Lung (tissue), 12 donors: ENCODE results near the gene FKBP5. TPM values are rescaled to one million over a fixed set of nuclear protein-coding genes. Genes with fewer than 3 reads are reported as not detected.

ENCODE experiments used
- ATAC-seq: fragments of 200-7000 bp; cut with Tn5 transposase; one replicate; pipeline ENCODE4 v1.9.1; 2020; ENCODE audit warnings: moderate number of reproducible peaks; ENCODE audit not compliant: insufficient read depth, low FRiP score
- DNase-seq, 3 donors: peaks; one replicate each; pipeline ENCODE4 v3.0.0-alpha.2; 2013 to 2017
- H3K27ac ChIP-seq, 2 donors: one replicate each; pipeline ENCODE4 v1.5.1; 2013; ENCODE audit warnings: mild to moderate bottlenecking in 2 of 2, moderate library complexity in 2 of 2, control low read depth in 1 of 2, inconsistent platforms in 1 of 2, low read depth in 1 of 2, low read length in 1 of 2
- H3K27me3 ChIP-seq, 3 donors: one replicate each; pipeline ENCODE4 v1.5.1; 2013; ENCODE audit warnings: low read length in 2 of 3; ENCODE audit not compliant: control insufficient read depth in 3 of 3, insufficient read depth in 3 of 3
- H3K36me3 ChIP-seq, 4 donors: one replicate each; pipeline ENCODE4 v1.5.1; 2013; ENCODE audit warnings: low read length in 4 of 4, mild to moderate bottlenecking in 1 of 4, moderate library complexity in 1 of 4; ENCODE audit not compliant: control insufficient read depth in 4 of 4, insufficient read depth in 4 of 4
- H3K4me1 ChIP-seq, 5 donors: one replicate each; pipeline ENCODE4 v1.5.1; 2013; ENCODE audit warnings: low read length in 5 of 5, mild to moderate bottlenecking in 2 of 5, moderate library complexity in 1 of 5; ENCODE audit not compliant: control insufficient read depth in 5 of 5, insufficient read depth in 5 of 5
- H3K4me3 ChIP-seq: one replicate; pipeline ENCODE4 v1.5.1; 2013; ENCODE audit warnings: mild to moderate bottlenecking, control low read depth, moderate library complexity
- H3K9ac ChIP-seq, 2 donors: one replicate each; pipeline ENCODE4 v1.5.1; 2013; ENCODE audit warnings: low read length in 2 of 2, control low read depth in 1 of 2; ENCODE audit not compliant: insufficient read depth in 1 of 2
- H3K9me3 ChIP-seq, 4 donors: one replicate each; pipeline ENCODE4 v1.5.1; 2013; ENCODE audit warnings: low read length in 3 of 4, mild to moderate bottlenecking in 1 of 4, moderate library complexity in 1 of 4; ENCODE audit not compliant: control insufficient read depth in 4 of 4, insufficient read depth in 3 of 4
- WGBS, 2 donors: extraction: QIAGEN DNeasy Blood & Tissue Kit; methylation state at CpG; one replicate each; pipeline ENCODE4 v1.1.7; 2013; 5-methylcytosine and 5-hydroxymethylcytosine counted together
- polyA plus RNA-seq, 2 donors: library from polyadenylated mRNA; stranded (reverse); fragments of 200-250 nt; gene quantifications; one replicate each; pipeline ENCODE4 v1.2.1, GENCODE V29; 2013
- total RNA-seq, 2 donors: library from RNA; depleted of rRNA in 1 of 2; stranded (reverse); fragments of >200 nt in 1 of 2; gene quantifications; one replicate each; pipeline ENCODE4 v1.2.1, GENCODE V29; 2014 to 2021
- TF ChIP-seq, protein P1 (sequence below): IDR thresholded peaks from 2 replicates; pipeline ENCODE4 v1.5.1; 2012; ENCODE audit warnings: mild to moderate bottlenecking; ENCODE audit errors: control extremely low read depth, extremely low read depth
- donor health status: control.
- donor health status: control.
- donor health status: Bipolar disorder and iron deficiency.
- donor health status: healthy.
- donor health status: DM: yes; HTN: yes; CAD: no.

FKBP5 gene
- total and polyA plus RNA-seq, 4 donors: 25.9 to 245 (median 106) TPM

GRCh38 chr6:35557239-35557638, 131.5 kb downstream of the FKBP5 start:
- Histone ChIP-seq H3K9me3 (peaks cover 0 to 2% (median 0%) of the 10 kb centered on the region in 4 donors), H3K9ac (no peak overlapping the region), H3K4me3 (no peak overlapping the region), H3K36me3 (no peaks in the 10 kb centered on the region), H3K27me3 (no peaks in the 10 kb centered on the region), H3K4me1 (peaks cover 0 to 2% (median 0%) of the 10 kb centered on the region in 5 donors), H3K27ac (no peak overlapping the region)
- DNase-seq: no peak
- no peak for ATAC-seq
- TF ChIP-seq, protein P1, sequence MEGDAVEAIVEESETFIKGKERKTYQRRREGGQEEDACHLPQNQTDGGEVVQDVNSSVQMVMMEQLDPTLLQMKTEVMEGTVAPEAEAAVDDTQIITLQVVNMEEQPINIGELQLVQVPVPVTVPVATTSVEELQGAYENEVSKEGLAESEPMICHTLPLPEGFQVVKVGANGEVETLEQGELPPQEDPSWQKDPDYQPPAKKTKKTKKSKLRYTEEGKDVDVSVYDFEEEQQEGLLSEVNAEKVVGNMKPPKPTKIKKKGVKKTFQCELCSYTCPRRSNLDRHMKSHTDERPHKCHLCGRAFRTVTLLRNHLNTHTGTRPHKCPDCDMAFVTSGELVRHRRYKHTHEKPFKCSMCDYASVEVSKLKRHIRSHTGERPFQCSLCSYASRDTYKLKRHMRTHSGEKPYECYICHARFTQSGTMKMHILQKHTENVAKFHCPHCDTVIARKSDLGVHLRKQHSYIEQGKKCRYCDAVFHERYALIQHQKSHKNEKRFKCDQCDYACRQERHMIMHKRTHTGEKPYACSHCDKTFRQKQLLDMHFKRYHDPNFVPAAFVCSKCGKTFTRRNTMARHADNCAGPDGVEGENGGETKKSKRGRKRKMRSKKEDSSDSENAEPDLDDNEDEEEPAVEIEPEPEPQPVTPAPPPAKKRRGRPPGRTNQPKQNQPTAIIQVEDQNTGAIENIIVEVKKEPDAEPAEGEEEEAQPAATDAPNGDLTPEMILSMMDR: no peak
- 55 to 68% methylated on average over 6 of the region's 6 CpGs for WGBS, 2 donors

GRCh38 chr6:35554811-35555210, 133.9 kb downstream of the FKBP5 start:
- no peak overlapping the region for H3K9ac ChIP-seq
- TF ChIP-seq, protein P1: no peak
- H3K9me3 ChIP-seq: peaks cover 0 to 5% (median 2%) of the 10 kb centered on the region in 4 donors
- 82 to 87% methylated on average over 4 of the region's 4 CpGs for WGBS, 2 donors
- no peak overlapping the region for H3K27ac ChIP-seq
- no peak for ATAC-seq
- no peaks in the 10 kb centered on the region for H3K27me3 ChIP-seq
- H3K36me3 ChIP-seq: no peaks in the 10 kb centered on the region
- DNase-seq: no peak
- H3K4me1 ChIP-seq: no peaks in the 10 kb centered on the region
- no peak overlapping the region for H3K4me3 ChIP-seq

DNA sequence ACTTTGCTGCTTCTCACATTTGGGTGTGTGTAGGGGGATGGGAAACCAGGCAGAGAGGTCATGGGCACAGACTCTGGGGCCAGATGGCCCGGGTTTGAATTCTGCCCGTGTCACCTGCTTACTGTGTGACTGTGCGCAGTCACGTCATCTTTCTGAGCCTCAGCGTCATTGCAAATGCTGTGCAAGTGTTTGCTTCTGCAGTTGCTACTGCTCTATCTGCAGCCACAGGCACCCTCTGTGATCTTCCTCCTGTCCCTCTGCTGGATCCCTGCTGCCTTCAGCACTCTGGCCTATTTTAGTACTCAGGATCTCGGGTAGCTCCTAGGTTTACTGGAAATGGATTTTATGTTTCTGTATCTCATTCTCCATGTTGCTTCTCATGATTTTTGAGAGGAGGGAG, 135.4 kb downstream of the FKBP5 start:
- Histone ChIP-seq H3K4me3 (no peak overlapping the region), H3K9me3 (peaks cover 0 to 5% (median 2%) of the 10 kb centered on the region in 4 donors), H3K27me3 (no peaks in the 10 kb centered on the region), H3K9ac (no peak overlapping the region), H3K27ac (no peak overlapping the region), H3K4me1 (no peaks in the 10 kb centered on the region), H3K36me3 (no peaks in the 10 kb centered on the region)
- no peak for ATAC-seq
- DNase-seq: no peak
- TF ChIP-seq, protein P1: no peak
- 91 to 94% methylated on average over 6 of the region's 6 CpGs for WGBS, 2 donors
